Kidney epithelial cell (primary cell): ENCODE results near the gene UGT1A10. TPM values are rescaled to one million over a fixed set of nuclear protein-coding genes. Genes with fewer than 3 reads are reported as not detected.

ENCODE experiments used
- DNase-seq: peaks from one replicate; pipeline ENCODE4 v3.0.0-alpha.2; 2010; ENCODE audit warnings: low read depth
- H3K27me3 ChIP-seq: 2 replicates; pipeline ENCODE4 v1.6.0; 2011; ENCODE audit warnings: low read length; ENCODE audit not compliant: control insufficient read depth, insufficient read depth
- H3K36me3 ChIP-seq: 2 replicates; pipeline ENCODE4 v1.5.1; 2011; ENCODE audit warnings: low read length; ENCODE audit not compliant: control insufficient read depth, insufficient read depth
- H3K4me3 ChIP-seq: 2 replicates; pipeline ENCODE4 v1.5.1; 2011; ENCODE audit warnings: low read depth, mild to moderate bottlenecking, control low read depth, low read length
- total RNA-seq: library from RNA; depleted of rRNA; stranded (reverse); fragments of >200 nt; gene quantifications from 2 replicates; pipeline ENCODE4 v1.2.3, GENCODE V29; 2015
- TF ChIP-seq, protein P1 (sequence below): IDR thresholded peaks from 2 replicates; pipeline ENCODE4 v1.5.1; 2011; ENCODE audit warnings: mild to moderate bottlenecking, moderate library complexity, low read length, control low read depth, inconsistent platforms; ENCODE audit not compliant: insufficient read depth, poor library complexity, severe bottlenecking

The UGT1A10 gene
- total RNA-seq, 1 donor from 2014 or later = not detected

- H3K4me3 ChIP-seq = no peak overlapping the region
- DNase-seq = no peak
- TF ChIP-seq, protein P1, sequence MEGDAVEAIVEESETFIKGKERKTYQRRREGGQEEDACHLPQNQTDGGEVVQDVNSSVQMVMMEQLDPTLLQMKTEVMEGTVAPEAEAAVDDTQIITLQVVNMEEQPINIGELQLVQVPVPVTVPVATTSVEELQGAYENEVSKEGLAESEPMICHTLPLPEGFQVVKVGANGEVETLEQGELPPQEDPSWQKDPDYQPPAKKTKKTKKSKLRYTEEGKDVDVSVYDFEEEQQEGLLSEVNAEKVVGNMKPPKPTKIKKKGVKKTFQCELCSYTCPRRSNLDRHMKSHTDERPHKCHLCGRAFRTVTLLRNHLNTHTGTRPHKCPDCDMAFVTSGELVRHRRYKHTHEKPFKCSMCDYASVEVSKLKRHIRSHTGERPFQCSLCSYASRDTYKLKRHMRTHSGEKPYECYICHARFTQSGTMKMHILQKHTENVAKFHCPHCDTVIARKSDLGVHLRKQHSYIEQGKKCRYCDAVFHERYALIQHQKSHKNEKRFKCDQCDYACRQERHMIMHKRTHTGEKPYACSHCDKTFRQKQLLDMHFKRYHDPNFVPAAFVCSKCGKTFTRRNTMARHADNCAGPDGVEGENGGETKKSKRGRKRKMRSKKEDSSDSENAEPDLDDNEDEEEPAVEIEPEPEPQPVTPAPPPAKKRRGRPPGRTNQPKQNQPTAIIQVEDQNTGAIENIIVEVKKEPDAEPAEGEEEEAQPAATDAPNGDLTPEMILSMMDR = no peak
- no peaks in the 10 kb centered on the region for H3K36me3 ChIP-seq
- H3K27me3 ChIP-seq = no peaks in the 10 kb centered on the region
These were observed 55.5 kb downstream of the UGT1A10 start for GRCh38 chr2:233691443-233692433.

- no peak within 1 kb of the TSS for H3K4me3 ChIP-seq
- TF ChIP-seq, protein P1 = no peak
These were observed 56.4 kb downstream of the UGT1A10 start, which contains the start of gene UGT1A6 for GRCh38 chr2:233692648-233693047. Gene UGT1A6 (plus strand): TSS chr2:233692890. CDS start chr2:233693005, 115 bp downstream.

DNA sequence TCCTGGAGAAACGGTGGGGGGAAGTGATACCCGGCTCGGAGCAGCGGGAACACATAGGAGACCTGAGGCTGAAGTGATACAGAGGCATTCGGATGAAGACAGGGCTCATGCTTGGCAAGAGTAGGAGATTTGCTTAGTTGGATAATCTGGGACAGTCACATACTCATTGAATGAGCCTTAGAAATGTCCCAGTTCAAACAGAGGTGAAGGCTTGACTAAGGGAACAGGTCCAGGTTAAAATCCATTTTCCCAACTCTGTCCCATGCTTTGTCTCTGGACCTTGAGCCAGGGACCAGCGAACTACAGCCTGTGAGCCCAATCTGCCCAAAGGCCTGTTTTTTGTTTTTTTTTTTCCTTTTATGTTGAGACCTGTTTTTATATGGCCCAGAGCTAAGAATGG is 57.7 kb downstream of the UGT1A10 start:
- TF ChIP-seq, protein P1 = no peak
- Histone ChIP-seq H3K36me3 (no peaks in the 10 kb centered on the region), H3K4me3 (no peak overlapping the region), H3K27me3 (no peaks in the 10 kb centered on the region)
- no peak for DNase-seq

More at GRCh38 chr2:233692648-233693047, 56.4 kb downstream of the UGT1A10 start, which contains the start of gene UGT1A6:
- H3K27me3 ChIP-seq = no peaks in the 10 kb centered on the region
- H3K36me3 ChIP-seq = no peaks in the 10 kb centered on the region
- no peak for DNase-seq

DNA sequence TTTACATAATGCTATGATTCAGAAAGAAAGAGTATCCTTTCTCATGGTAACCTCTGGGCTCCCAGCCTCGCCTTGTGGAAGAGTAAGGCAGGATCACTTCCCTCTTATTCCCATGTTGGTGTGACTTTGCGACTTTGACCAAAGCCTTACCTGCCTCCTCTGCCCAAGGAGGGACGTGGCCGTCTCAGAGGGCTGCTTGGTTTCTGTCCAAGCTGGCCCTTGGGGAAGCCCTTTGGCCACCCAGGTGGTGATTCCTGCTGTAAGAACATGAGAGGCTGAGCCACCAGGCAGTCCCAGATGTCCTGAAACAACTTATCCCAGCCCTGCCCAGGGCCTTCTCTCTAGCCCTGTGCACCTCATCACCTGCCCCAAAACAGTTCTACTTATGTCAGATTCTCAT is 62.5 kb downstream of the UGT1A10 start:
- Histone ChIP-seq H3K27me3 (no peaks in the 10 kb centered on the region), H3K4me3 (no peak overlapping the region), H3K36me3 (no peaks in the 10 kb centered on the region)
- TF ChIP-seq, protein P1 = no peak
- no peak for DNase-seq

- TF ChIP-seq, protein P1 = no peak
- H3K36me3 ChIP-seq = no peaks in the 10 kb centered on the region
- H3K4me3 ChIP-seq = no peak overlapping the region
- no peaks in the 10 kb centered on the region for H3K27me3 ChIP-seq
- no peak for DNase-seq
These were observed 63.3 kb downstream of the UGT1A10 start for GRCh38 chr2:233699424-233700027.
